A673 (cell line): Measurements from ENCODE around the gene TMEM72. TPM values are rescaled to one million over a fixed set of nuclear protein-coding genes. Genes with fewer than 3 reads are reported as not detected.

Experiments
- BruUV-seq: library from RNA; stranded (reverse); fragments of 400-500 nt; replicated peaks from 2 replicates; lab custom pipeline; 2021; lab: Mats Ljungman, UMichigan
- CTCF ChIA-PET: fragments of 300-600 bp; sonication (Branson Sonifier 250); formaldehyde crosslinking; loops from one replicate; lab custom pipeline; 2022; ENCODE audit warnings: antibody characterized with exemption; lab: Charles Lee
- POLR2A ChIA-PET: fragments of 300-600 bp; sonication (Branson Sonifier 250); formaldehyde crosslinking; loops from one replicate; lab custom pipeline; 2022; ENCODE audit warnings: antibody characterized with exemption; ENCODE audit not compliant: low non-redundant PET; lab: Charles Lee
- DNase-seq: peaks from one replicate; pipeline ENCODE4 v3.0.0-alpha.2; 2015; ENCODE audit warnings: low spot score
- H3K27ac ChIP-seq: fragments of 200-600 bp; sonication (generic); 2 replicates; pipeline ENCODE4 v1.5.1; 2016; ENCODE audit warnings: mixed run types, low read depth, mild to moderate bottlenecking, mixed read lengths, antibody characterized with exemption, low read length; ENCODE audit not compliant: poor library complexity, severe bottlenecking
- H3K27me3 ChIP-seq: fragments of 200-600 bp; sonication (generic); replicated peaks from 2 replicates; pipeline ENCODE4 v1.6.1; 2017; ENCODE audit warnings: mixed run types, low read depth, mild to moderate bottlenecking, mixed read lengths, antibody characterized with exemption, low read length; ENCODE audit not compliant: insufficient read depth, poor library complexity
- H3K36me3 ChIP-seq: fragments of 200-600 bp; sonication (generic); 2 replicates; pipeline ENCODE4 v1.6.1; 2016; ENCODE audit warnings: mixed run types, mild to moderate bottlenecking, mixed read lengths, antibody characterized with exemption, low read length; ENCODE audit not compliant: insufficient read depth, poor library complexity, severe bottlenecking
- H3K4me1 ChIP-seq: fragments of 200-600 bp; sonication (generic); 2 replicates; pipeline ENCODE4 v1.6.1; 2017; ENCODE audit warnings: mixed run types, mild to moderate bottlenecking, mixed read lengths, antibody characterized with exemption, low read length; ENCODE audit not compliant: insufficient read depth, poor library complexity, severe bottlenecking
- H3K4me3 ChIP-seq: fragments of 200-600 bp; sonication (generic); 2 replicates; pipeline ENCODE4 v1.5.1; 2016; ENCODE audit warnings: low read depth, mixed run types, mild to moderate bottlenecking, mixed read lengths, low read length; ENCODE audit not compliant: poor library complexity, severe bottlenecking
- H3K9me3 ChIP-seq: fragments of 200-600 bp; sonication (generic); 2 replicates; pipeline ENCODE4 v1.6.1; 2016; ENCODE audit warnings: mixed run types, low read depth, mild to moderate bottlenecking, mixed read lengths, antibody characterized with exemption, low read length; ENCODE audit not compliant: poor library complexity, severe bottlenecking
- CTCF ChIP-seq: fragments of 300-800, 200-600 bp; sonication (generic); conservative IDR thresholded peaks from 2 replicates; pipeline ENCODE4 v1.5.1; 2017; ENCODE audit warnings: low read depth, mild to moderate bottlenecking, antibody characterized with exemption, low read length, moderate library complexity, mixed read lengths
- EZH2 ChIP-seq: fragments of 200-600 bp; sonication (generic); IDR thresholded peaks from 2 replicates; pipeline ENCODE4 v1.6.1; 2017; ENCODE audit warnings: borderline replicate concordance, low read depth, mild to moderate bottlenecking, mixed read lengths, antibody characterized with exemption, low read length; ENCODE audit not compliant: poor library complexity, severe bottlenecking
- intact Hi-C: fragments of 100-400 bp; cut with micrococcal nuclease; formaldehyde crosslinking; loops from one replicate; pipeline ENCODE4 v1.10.0; 2022; ENCODE audit not compliant: unreplicated experiment
- total RNA-seq: library from RNA; stranded (reverse); gene quantifications from 2 replicates; pipeline ENCODE4 v1.2.3, GENCODE V29; 2021

TMEM72 gene
- total RNA-seq, 1 experiment from 2014 or later, result 0.80 TPM

- BruUV-seq, result no TSS peak
- intact Hi-C loops, result no loop called here
Measured at GRCh38 chr10:44890696-44891563, 20.2 kb upstream of the TMEM72 start.

GRCh38 chr10:44891721-44892120, 19.4 kb upstream of the TMEM72 start:
- TF ChIP-seq EZH2 (no peak), CTCF (no peak)
- no peak overlapping the region for H3K27ac ChIP-seq
- H3K36me3 ChIP-seq, result no peaks in the 10 kb centered on the region
- DNase-seq, result no peak
- H3K27me3 ChIP-seq, result no peaks in the 10 kb centered on the region
- no peaks in the 10 kb centered on the region for H3K4me1 ChIP-seq
- H3K4me3 ChIP-seq, result no peak overlapping the region
- BruUV-seq, result no TSS peak
- H3K9me3 ChIP-seq, result no peaks in the 10 kb centered on the region
- CTCF ChIA-PET, result no interaction called here
- intact Hi-C loops, result no loop called here
- POLR2A ChIA-PET, result no interaction called here

More at GRCh38 chr10:44890696-44891563, 20.2 kb upstream of the TMEM72 start:
- H3K4me1 ChIP-seq, result no peaks in the 10 kb centered on the region
- H3K27me3 ChIP-seq, result no peaks in the 10 kb centered on the region
- no peak overlapping the region for H3K4me3 ChIP-seq
- ChIA-PET POLR2A (no interaction called here), CTCF (no interaction called here)
- no peaks in the 10 kb centered on the region for H3K9me3 ChIP-seq
- no peaks in the 10 kb centered on the region for H3K36me3 ChIP-seq
- TF ChIP-seq EZH2 (no peak), CTCF (no peak)
- no peak for DNase-seq
- no peak overlapping the region for H3K27ac ChIP-seq

- H3K4me1 ChIP-seq, result no peaks in the 10 kb centered on the region
- H3K4me3 ChIP-seq, result no peak overlapping the region
- H3K9me3 ChIP-seq, result no peaks in the 10 kb centered on the region
- intact Hi-C loops, result no loop called here
- POLR2A ChIA-PET, result no interaction called here
- H3K36me3 ChIP-seq, result no peaks in the 10 kb centered on the region
- no TSS peak for BruUV-seq
- CTCF ChIA-PET, result no interaction called here
- H3K27ac ChIP-seq, result no peak overlapping the region
- no peaks in the 10 kb centered on the region for H3K27me3 ChIP-seq
- no peak for DNase-seq
- no peak for TF ChIP-seq EZH2
- TF ChIP-seq CTCF, result no peak
Measured at GRCh38 chr10:44893604-44894468, 17.3 kb upstream of the TMEM72 start.
